WTC11 (cell line): Measurements from ENCODE around the gene OXER1.

Source experiments
- AFF4 ChIP-seq: sonication (generic); formaldehyde crosslinking; IDR thresholded peaks from 2 replicates; pipeline ENCODE4 v1.8.1; 2023; ENCODE audit warnings: mild to moderate bottlenecking, missing genetic modification reagents, borderline replicate concordance
- ATF1 ChIP-seq: sonication (generic); formaldehyde crosslinking; IDR thresholded peaks from 2 replicates; pipeline ENCODE4 v1.8.1; 2023; ENCODE audit warnings: mild to moderate bottlenecking, moderate library complexity, missing genetic modification reagents
- CREB1 ChIP-seq: sonication (generic); formaldehyde crosslinking; IDR thresholded peaks from 2 replicates; pipeline ENCODE4 v1.8.0; 2023; ENCODE audit warnings: mild to moderate bottlenecking, missing genetic modification reagents
- CTCF ChIP-seq: fragments of 200-600 bp; IDR thresholded peaks from 2 replicates; pipeline ENCODE4 v1.8.0; 2022; ENCODE audit warnings: antibody characterized with exemption
- ESRRA ChIP-seq: sonication (generic); formaldehyde crosslinking; IDR thresholded peaks from 2 replicates; pipeline ENCODE4 v1.8.1; 2022; ENCODE audit warnings: mild to moderate bottlenecking, missing genetic modification reagents, borderline replicate concordance
- FOXJ3 ChIP-seq: sonication (generic); formaldehyde crosslinking; IDR thresholded peaks from 2 replicates; pipeline ENCODE4 v1.9.0; 2021; ENCODE audit warnings: missing genetic modification reagents, mild to moderate bottlenecking, borderline replicate concordance
- HMGA2 ChIP-seq: fragments of 250-450 bp; sonication (Bioruptor Pico); IDR thresholded peaks from 2 replicates; pipeline ENCODE4 v1.4.0; 2021; ENCODE audit warnings: mild to moderate bottlenecking, moderate library complexity
- HMGXB4 ChIP-seq: sonication (generic); formaldehyde crosslinking; IDR thresholded peaks from 2 replicates; pipeline ENCODE4 v1.8.1; 2023; ENCODE audit warnings: mild to moderate bottlenecking, moderate library complexity, missing genetic modification reagents
- MXD4 ChIP-seq: fragments of 250-450 bp; sonication (Bioruptor Pico); IDR thresholded peaks from 2 replicates; pipeline ENCODE4 v1.8.0; 2021; ENCODE audit warnings: mild to moderate bottlenecking, moderate library complexity, borderline replicate concordance
- SMAD4 ChIP-seq: sonication (generic); formaldehyde crosslinking; IDR thresholded peaks from 2 replicates; pipeline ENCODE4 v1.8.0; 2022; ENCODE audit warnings: mild to moderate bottlenecking, missing genetic modification reagents
- STAT6 ChIP-seq: sonication (generic); formaldehyde crosslinking; conservative IDR thresholded peaks from 2 replicates; pipeline ENCODE4 v1.8.1; 2023; ENCODE audit warnings: mild to moderate bottlenecking, low read depth, missing genetic modification reagents, moderate library complexity
- TCF7 ChIP-seq: sonication (generic); formaldehyde crosslinking; IDR thresholded peaks from 2 replicates; pipeline ENCODE4 v1.8.0; 2022; ENCODE audit warnings: mild to moderate bottlenecking, low read depth, missing genetic modification reagents, moderate library complexity
- ZNF281 ChIP-seq: sonication (generic); formaldehyde crosslinking; IDR thresholded peaks from 2 replicates; pipeline ENCODE4 v1.8.0; 2023; ENCODE audit warnings: mild to moderate bottlenecking, missing genetic modification reagents

DNA sequence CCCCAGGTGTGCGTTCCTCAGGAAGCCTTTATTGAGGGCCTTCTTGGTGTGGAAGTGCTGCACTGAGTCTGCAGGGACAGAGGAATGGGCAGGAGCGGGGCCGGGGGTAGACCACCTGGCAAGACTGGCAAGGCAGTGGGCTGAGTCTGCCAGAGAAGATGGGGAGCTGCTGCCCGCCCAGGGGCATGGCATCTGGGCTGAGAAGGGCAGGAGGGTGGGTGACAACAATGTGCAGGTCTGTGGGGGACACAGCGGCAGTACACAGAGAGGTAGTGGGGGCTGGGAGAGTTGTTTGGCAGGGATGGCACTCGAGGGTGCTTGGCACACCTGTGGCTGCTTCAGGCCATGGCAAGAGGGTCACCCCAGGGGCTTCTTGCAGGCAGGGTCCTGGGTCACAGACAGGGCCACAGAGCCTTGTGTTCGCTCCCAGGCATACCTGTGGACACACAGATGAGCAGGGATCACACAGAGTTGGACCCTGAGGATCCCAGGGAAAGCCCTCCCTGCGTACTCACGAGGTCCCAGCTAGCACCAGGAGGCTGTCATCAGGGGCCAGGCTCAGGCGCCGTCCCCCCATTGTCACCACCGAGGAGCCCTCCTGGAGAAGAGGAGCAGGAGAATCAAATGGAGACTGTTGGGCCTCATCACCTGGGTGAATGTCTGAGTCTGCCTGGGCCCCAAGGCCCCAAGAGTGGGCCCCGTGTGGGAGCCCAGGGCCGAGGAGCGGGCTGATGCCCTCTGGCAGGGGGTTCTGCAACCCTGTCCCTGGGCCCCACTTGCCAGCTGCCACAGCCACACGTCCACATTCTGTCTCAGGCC is 3.4 kb upstream of the OXER1 start:
- TF ChIP-seq CREB1 (CRISPR knock-in tag) (no peak), ATF1 (CRISPR knock-in tag) (no peak), CTCF (no peak), STAT6 (no peak), ESRRA (CRISPR knock-in tag) (no peak), TCF7 (CRISPR knock-in tag) (no peak), MXD4 (CRISPR knock-in tag) (no peak), SMAD4 (CRISPR knock-in tag) (no peak), ZNF281 (CRISPR knock-in tag) (no peak), HMGA2 (CRISPR knock-in tag) (no peak), FOXJ3 (CRISPR knock-in tag) (no peak), AFF4 (CRISPR knock-in tag) (no peak), HMGXB4 (CRISPR knock-in tag) (no peak)
